HFF-Myc (cell line): ENCODE data around the gene CHPF2.

Experiments
- DNase-seq: peaks from one replicate; pipeline ENCODE4 v3.0.0-alpha.2; 2011; ENCODE audit warnings: low read depth; ENCODE audit errors: extremely low read depth
- H3K4me3 ChIP-seq: replicated peaks from 2 replicates; pipeline ENCODE4 v1.5.1; 2011; ENCODE audit warnings: low read depth, mild to moderate bottlenecking, control low read depth, low read length
- TF ChIP-seq, protein P1 (sequence below): IDR thresholded peaks from 2 replicates; pipeline ENCODE4 v1.5.1; 2012; ENCODE audit warnings: mild to moderate bottlenecking, low read depth, low read length, control low read depth; ENCODE audit errors: missing control alignments

Gene CHPF2

GRCh38 chr7:151223728-151224127 lies 8.6 kb upstream of the CHPF2 start:
- no peak overlapping the region for H3K4me3 ChIP-seq
- DNase-seq: no peak
- TF ChIP-seq, protein P1, sequence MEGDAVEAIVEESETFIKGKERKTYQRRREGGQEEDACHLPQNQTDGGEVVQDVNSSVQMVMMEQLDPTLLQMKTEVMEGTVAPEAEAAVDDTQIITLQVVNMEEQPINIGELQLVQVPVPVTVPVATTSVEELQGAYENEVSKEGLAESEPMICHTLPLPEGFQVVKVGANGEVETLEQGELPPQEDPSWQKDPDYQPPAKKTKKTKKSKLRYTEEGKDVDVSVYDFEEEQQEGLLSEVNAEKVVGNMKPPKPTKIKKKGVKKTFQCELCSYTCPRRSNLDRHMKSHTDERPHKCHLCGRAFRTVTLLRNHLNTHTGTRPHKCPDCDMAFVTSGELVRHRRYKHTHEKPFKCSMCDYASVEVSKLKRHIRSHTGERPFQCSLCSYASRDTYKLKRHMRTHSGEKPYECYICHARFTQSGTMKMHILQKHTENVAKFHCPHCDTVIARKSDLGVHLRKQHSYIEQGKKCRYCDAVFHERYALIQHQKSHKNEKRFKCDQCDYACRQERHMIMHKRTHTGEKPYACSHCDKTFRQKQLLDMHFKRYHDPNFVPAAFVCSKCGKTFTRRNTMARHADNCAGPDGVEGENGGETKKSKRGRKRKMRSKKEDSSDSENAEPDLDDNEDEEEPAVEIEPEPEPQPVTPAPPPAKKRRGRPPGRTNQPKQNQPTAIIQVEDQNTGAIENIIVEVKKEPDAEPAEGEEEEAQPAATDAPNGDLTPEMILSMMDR: no peak

DNA sequence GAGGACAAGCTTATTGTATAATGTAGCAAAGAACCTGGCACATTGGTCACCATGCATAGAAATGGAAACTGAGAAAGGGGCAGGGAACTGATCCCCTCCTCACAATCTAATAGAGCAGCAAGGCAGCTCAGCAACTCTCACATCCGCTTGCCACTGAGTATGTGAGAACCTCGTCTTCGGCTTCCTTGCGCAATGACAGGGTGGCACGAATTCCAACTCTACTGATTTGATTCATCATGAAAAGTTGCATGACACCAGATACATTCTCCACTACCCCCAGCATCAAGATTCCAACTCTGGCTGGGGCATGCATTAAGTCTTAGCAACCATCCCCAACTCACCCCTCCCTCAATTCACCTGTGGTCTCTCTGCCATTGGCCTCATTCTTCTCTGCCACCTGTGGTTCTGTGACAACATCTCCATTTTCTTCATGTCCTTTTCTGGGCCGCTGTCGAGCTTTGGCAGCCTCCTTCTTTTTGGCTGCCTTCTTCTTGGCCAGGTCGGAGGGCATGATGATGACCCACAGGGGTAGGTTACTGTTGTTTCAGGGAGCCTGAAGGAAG lies 6.3 kb upstream of the CHPF2 start:
- H3K4me3 ChIP-seq: peak overlapping the region; percentile 70
- no peak for DNase-seq
- TF ChIP-seq, protein P1: no peak

DNA sequence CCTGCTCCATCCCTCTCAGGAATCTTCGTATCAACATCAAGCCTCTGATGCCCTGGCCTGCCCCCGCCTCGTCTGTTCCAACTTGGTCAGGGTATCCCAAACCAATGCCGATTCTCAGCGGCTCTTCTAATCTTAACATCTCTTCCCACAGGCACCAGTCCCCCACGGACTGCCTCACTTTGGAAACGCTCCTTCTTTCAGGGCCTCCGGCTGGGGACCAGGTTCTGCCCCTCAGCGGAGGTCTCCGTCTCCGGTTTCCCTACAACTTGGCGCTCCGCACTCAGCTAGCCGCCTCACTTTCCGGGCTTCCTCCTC lies 5.8 kb upstream of the CHPF2 start:
- TF ChIP-seq, protein P1: no peak

GRCh38 chr7:151226875-151227782 lies 5.2 kb upstream of the CHPF2 start, which contains the start of gene ABCF2:
Gene ABCF2 (minus strand): TSS chr7:151227205. CDS start chr7:151226458, 747 bp downstream.
- peak within 1 kb of the TSS; percentile 70 for H3K4me3 ChIP-seq
- TF ChIP-seq, protein P1: no peak
- DNase-seq: peak; percentile 91

More for the DNA sequence above, 5.8 kb upstream of the CHPF2 start:
- no peak for DNase-seq
- peak overlapping the region; percentile 70 for H3K4me3 ChIP-seq

- peak overlapping the region; percentile 70 for H3K4me3 ChIP-seq
- DNase-seq: no peak
- TF ChIP-seq, protein P1: no peak
Measured at GRCh38 chr7:151228024-151228866, 4.0 kb upstream of the CHPF2 start.

DNA sequence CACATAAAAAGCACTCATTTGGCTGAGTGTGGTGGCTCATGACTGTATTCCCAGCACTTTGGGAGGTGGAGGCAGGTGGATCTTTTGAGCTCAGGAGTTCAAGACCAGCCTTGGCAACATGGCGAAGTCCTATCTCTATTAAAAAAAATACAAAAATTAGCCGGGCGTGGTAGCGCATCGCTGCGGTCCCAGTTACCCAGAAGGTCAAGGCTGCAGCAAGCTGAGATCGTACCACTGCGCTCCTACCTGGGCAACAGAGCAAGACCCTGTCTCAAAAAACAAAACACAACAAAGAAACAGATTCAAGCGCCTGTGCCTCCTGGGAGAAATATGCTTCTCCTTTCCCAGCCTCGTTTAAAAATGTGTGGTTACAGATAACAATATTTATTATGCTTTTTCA lies 3.0 kb upstream of the CHPF2 start:
- TF ChIP-seq, protein P1: no peak
- H3K4me3 ChIP-seq: no peak overlapping the region
- no peak for DNase-seq
